ENCODE measurements around the gene ZNF239. TPM values are rescaled to one million over a fixed set of nuclear protein-coding genes. Genes with fewer than 3 reads are reported as not detected.

The ZNF239 gene
- total RNA-seq (1 to 10 TPM; 3.3 to 3.4 TPM), polyA plus RNA-seq (1 to 10 TPM in 1 of 2 donors, under 1 TPM in 1; 0.50 to 3.3 TPM)
- long read RNA-seq, donor 1, partial matches to known transcripts = 0 of 4 reads
- long read RNA-seq, donor 1, other reads (novel, unspliced or antisense) = 0 of 4 reads
- long read RNA-seq, donor 2, partial matches to known transcripts = 0 of 1 reads
- long read RNA-seq, donor 2, other reads (novel, unspliced or antisense) = 1 of 1 reads

GRCh38 chr10:43574001-43574892 lies at the start of gene ZNF239:
TSS of gene ZNF239 (minus strand) at chr10:43574616. CDS start at chr10:43558079, 16,537 bp downstream.
- WGBS, 2 donors = 0 to 2% methylated on average over 71 to 78 of the region's 78 CpGs
- H3K36me3 ChIP-seq (ENCODE audit: control insufficient read depth in 1 of 2, insufficient read depth in 2 of 2, low read length in 1 of 2) = peaks cover 0 to 3% of the 10 kb centered on the region in 2 donors

GRCh38 chr10:43623351-43623750 lies 48.9 kb upstream of the ZNF239 start:
- H3K27me3 ChIP-seq (ENCODE audit: control insufficient read depth in 1 of 2, insufficient read depth in 2 of 2, low read length in 1 of 2) = peaks cover 0 to 1% of the 10 kb centered on the region in 2 donors
- DNase-seq (no peak), ATAC-seq (ENCODE audit: low FRiP score) (no peak)
- no peaks in the 10 kb centered on the region for H3K4me1 ChIP-seq (ENCODE audit: control insufficient read depth in 1 of 2, insufficient read depth in 2 of 2, low read length in 2 of 2)
- no peaks in the 10 kb centered on the region for H3K36me3 ChIP-seq (ENCODE audit: control insufficient read depth in 1 of 2, insufficient read depth in 2 of 2, low read length in 1 of 2)
- H3K9me3 ChIP-seq (ENCODE audit: control insufficient read depth, low read length) = peaks cover 3% of the 10 kb centered on the region
- peak overlapping the region; percentile 46 to 69 for H3K4me3 ChIP-seq (ENCODE audit: low read length in 2 of 2)
- 40 to 42% methylated on average over 3 of the region's 3 CpGs for WGBS, 2 donors
- intact Hi-C loops (cut with DNase I) = no loop called here
- no peak overlapping the region for H3K27ac ChIP-seq (ENCODE audit: low read depth in 1 of 2, low read length in 2 of 2)

More at GRCh38 chr10:43574001-43574892, at the start of gene ZNF239:
- no peaks in the 10 kb centered on the region for H3K9me3 ChIP-seq (ENCODE audit: control insufficient read depth, low read length)
- intact Hi-C loops (cut with DNase I) = no loop called here
- DNase-seq = peak; percentile 96 to 97
- peaks cover 0 to 7% of the 10 kb centered on the region in 2 donors for H3K4me1 ChIP-seq (ENCODE audit: control insufficient read depth in 1 of 2, insufficient read depth in 2 of 2, low read length in 2 of 2)
- no peaks in the 10 kb centered on the region for H3K27me3 ChIP-seq (ENCODE audit: control insufficient read depth in 1 of 2, insufficient read depth in 2 of 2, low read length in 1 of 2)
- peak within 1 kb of the TSS in 1 of 2 donors; percentile 65 for H3K27ac ChIP-seq (ENCODE audit: low read depth in 1 of 2, low read length in 2 of 2)
- peak; percentile 97 for ATAC-seq (ENCODE audit: low FRiP score)
- peak within 1 kb of the TSS; percentile 34 to 49 for H3K4me3 ChIP-seq (ENCODE audit: low read length in 2 of 2)

- Histone ChIP-seq H3K4me1 (ENCODE audit: control insufficient read depth in 1 of 2, insufficient read depth in 2 of 2, low read length in 2 of 2) (no peaks in the 10 kb centered on the region), H3K9me3 (ENCODE audit: control insufficient read depth, low read length) (peaks cover 5% of the 10 kb centered on the region), H3K27me3 (ENCODE audit: control insufficient read depth in 1 of 2, insufficient read depth in 2 of 2, low read length in 1 of 2) (no peaks in the 10 kb centered on the region), H3K4me3 (ENCODE audit: low read length in 2 of 2) (no peak overlapping the region), H3K27ac (ENCODE audit: low read depth in 1 of 2, low read length in 2 of 2) (no peak overlapping the region), H3K36me3 (ENCODE audit: control insufficient read depth in 1 of 2, insufficient read depth in 2 of 2, low read length in 1 of 2) (no peaks in the 10 kb centered on the region)
- 70% methylated on average over 2 of the region's 2 CpGs for WGBS, 2 donors
- intact Hi-C loops (cut with DNase I) = no loop called here
- ATAC-seq (ENCODE audit: low FRiP score) (no peak), DNase-seq (no peak)
Measured at GRCh38 chr10:43622038-43622437, 47.6 kb upstream of the ZNF239 start.

GRCh38 chr10:43619368-43619767 lies 45.0 kb upstream of the ZNF239 start:
- H3K4me3 ChIP-seq (ENCODE audit: low read length in 2 of 2) = no peak overlapping the region
- no peaks in the 10 kb centered on the region for H3K27me3 ChIP-seq (ENCODE audit: control insufficient read depth in 1 of 2, insufficient read depth in 2 of 2, low read length in 1 of 2)
- H3K27ac ChIP-seq (ENCODE audit: low read depth in 1 of 2, low read length in 2 of 2) = no peak overlapping the region
- no peaks in the 10 kb centered on the region for H3K4me1 ChIP-seq (ENCODE audit: control insufficient read depth in 1 of 2, insufficient read depth in 2 of 2, low read length in 2 of 2)
- ATAC-seq (ENCODE audit: low FRiP score) (no peak), DNase-seq (no peak)
- peaks cover 9% of the 10 kb centered on the region for H3K9me3 ChIP-seq (ENCODE audit: control insufficient read depth, low read length)
- WGBS, 2 donors = 87 to 90% methylated on average over 2 of the region's 2 CpGs
- peaks cover 3 to 4% of the 10 kb centered on the region in 2 donors for H3K36me3 ChIP-seq (ENCODE audit: control insufficient read depth in 1 of 2, insufficient read depth in 2 of 2, low read length in 1 of 2)
- intact Hi-C loops (cut with DNase I) = no loop called here

GRCh38 chr10:43616697-43617370 lies 42.4 kb upstream of the ZNF239 start:
- Histone ChIP-seq H3K36me3 (ENCODE audit: control insufficient read depth in 1 of 2, insufficient read depth in 2 of 2, low read length in 1 of 2) (peaks cover 3 to 4% of the 10 kb centered on the region in 2 donors), H3K9me3 (ENCODE audit: control insufficient read depth, low read length) (peaks cover 9% of the 10 kb centered on the region)

GRCh38 chr10:43610636-43611035 lies 36.2 kb upstream of the ZNF239 start:
- Histone ChIP-seq H3K4me1 (ENCODE audit: control insufficient read depth in 1 of 2, insufficient read depth in 2 of 2, low read length in 2 of 2) (no peaks in the 10 kb centered on the region), H3K36me3 (ENCODE audit: control insufficient read depth in 1 of 2, insufficient read depth in 2 of 2, low read length in 1 of 2) (no peaks in the 10 kb centered on the region), H3K27ac (ENCODE audit: low read depth in 1 of 2, low read length in 2 of 2) (no peak overlapping the region), H3K4me3 (ENCODE audit: low read length in 2 of 2) (no peak overlapping the region), H3K27me3 (ENCODE audit: control insufficient read depth in 1 of 2, insufficient read depth in 2 of 2, low read length in 1 of 2) (no peaks in the 10 kb centered on the region), H3K9me3 (ENCODE audit: control insufficient read depth, low read length) (no peaks in the 10 kb centered on the region)
- DNase-seq = no peak
- ATAC-seq (ENCODE audit: low FRiP score) = no peak
- intact Hi-C loops (cut with DNase I) = no loop called here

More at GRCh38 chr10:43616697-43617370, 42.4 kb upstream of the ZNF239 start:
- DNase-seq (no peak), ATAC-seq (ENCODE audit: low FRiP score) (no peak)
- intact Hi-C loops (cut with DNase I) = no loop called here
- H3K27ac ChIP-seq (ENCODE audit: low read depth in 1 of 2, low read length in 2 of 2) = no peak overlapping the region
- no peak overlapping the region for H3K4me3 ChIP-seq (ENCODE audit: low read length in 2 of 2)
- 86 to 89% methylated on average over 6 of the region's 6 CpGs for WGBS, 2 donors
- H3K27me3 ChIP-seq (ENCODE audit: control insufficient read depth in 1 of 2, insufficient read depth in 2 of 2, low read length in 1 of 2) = no peaks in the 10 kb centered on the region
- H3K4me1 ChIP-seq (ENCODE audit: control insufficient read depth in 1 of 2, insufficient read depth in 2 of 2, low read length in 2 of 2) = no peaks in the 10 kb centered on the region

- no peak overlapping the region for H3K27ac ChIP-seq (ENCODE audit: low read depth in 1 of 2, low read length in 2 of 2)
- DNase-seq = no peak
- intact Hi-C loops (cut with DNase I) = no loop called here
Measured at GRCh38 chr10:43607199-43607573, 32.8 kb upstream of the ZNF239 start.

GRCh38 chr10:43606323-43607198 lies 32.1 kb upstream of the ZNF239 start, which contains the start of gene ZNF485:
TSS of gene ZNF485 (plus strand) at chr10:43606438. CDS start at chr10:43607051, 613 bp downstream.
- no peaks in the 10 kb centered on the region for H3K4me1 ChIP-seq (ENCODE audit: control insufficient read depth in 1 of 2, insufficient read depth in 2 of 2, low read length in 2 of 2)
- DNase-seq (peak; percentile 83 to 93), ATAC-seq (ENCODE audit: low FRiP score) (peak; percentile 93)
- no peaks in the 10 kb centered on the region for H3K36me3 ChIP-seq (ENCODE audit: control insufficient read depth in 1 of 2, insufficient read depth in 2 of 2, low read length in 1 of 2)
- intact Hi-C loops (cut with DNase I) = no loop called here
- H3K9me3 ChIP-seq (ENCODE audit: control insufficient read depth, low read length) = no peaks in the 10 kb centered on the region
- no peaks in the 10 kb centered on the region for H3K27me3 ChIP-seq (ENCODE audit: control insufficient read depth in 1 of 2, insufficient read depth in 2 of 2, low read length in 1 of 2)
- 2% methylated on average over 43 to 58 of the region's 58 CpGs for WGBS, 2 donors
- peak within 1 kb of the TSS; percentile 31 to 59 for H3K4me3 ChIP-seq (ENCODE audit: low read length in 2 of 2)
- H3K27ac ChIP-seq (ENCODE audit: low read depth in 1 of 2, low read length in 2 of 2) = no peak within 1 kb of the TSS

More at GRCh38 chr10:43607199-43607573, 32.8 kb upstream of the ZNF239 start:
- 85 to 88% methylated on average over 10 of the region's 10 CpGs for WGBS, 2 donors
- Histone ChIP-seq H3K27me3 (ENCODE audit: control insufficient read depth in 1 of 2, insufficient read depth in 2 of 2, low read length in 1 of 2) (no peaks in the 10 kb centered on the region), H3K4me1 (ENCODE audit: control insufficient read depth in 1 of 2, insufficient read depth in 2 of 2, low read length in 2 of 2) (no peaks in the 10 kb centered on the region), H3K9me3 (ENCODE audit: control insufficient read depth, low read length) (no peaks in the 10 kb centered on the region), H3K4me3 (ENCODE audit: low read length in 2 of 2) (no peak overlapping the region), H3K36me3 (ENCODE audit: control insufficient read depth in 1 of 2, insufficient read depth in 2 of 2, low read length in 1 of 2) (no peaks in the 10 kb centered on the region)
- no peak for ATAC-seq (ENCODE audit: low FRiP score)
